Activated naive CD4-positive, alpha-beta T cell treated with anti-CD3 and anti-CD28 coated beads, Interleukin-2, amount 50 U/mL, for 72 hours (primary cell): ENCODE measurements around the gene FAM156B. TPM values are rescaled to one million over a fixed set of nuclear protein-coding genes. Genes with fewer than 3 reads are reported as not detected.
A peak's percentile ranks its signal among the peaks of the same experiment; 100 is the strongest.
"Not testable (repeated sequence)": the region's sequence is repeated elsewhere in the genome, so short reads cannot be mapped to it uniquely, and the experiment has no call there.

Experiments
- ATAC-seq, 2 donors: fragments of 150-1000 bp; cut with Tn5 transposase; 2 replicates each; pipeline ENCODE4 v1.10.0; 2021; ENCODE audit warnings: mild to moderate bottlenecking in 2 of 2, moderate library complexity in 2 of 2
- DNase-seq, 2 donors: peaks; one replicate each; pipeline ENCODE4 v3.0.0; 2021 to 2022; ENCODE audit warnings: low spot score in 2 of 2
- H3K27ac Mint-ChIP-seq, 2 donors: one replicate each; pipeline ENCODE4 v1.8.0; 2022; ENCODE audit warnings: mild to moderate bottlenecking in 2 of 2, mixed read lengths in 2 of 2
- H3K36me3 Mint-ChIP-seq, 2 donors: one replicate each; pipeline ENCODE4 v1.8.0; 2022; ENCODE audit warnings: mixed read lengths in 2 of 2
- H3K9me3 Mint-ChIP-seq, 2 donors: one replicate each; pipeline ENCODE4 v1.8.0; 2022; ENCODE audit warnings: mixed read lengths in 2 of 2
- total RNA-seq, 2 donors: library from RNA; stranded (reverse); gene quantifications; one replicate each; pipeline ENCODE4 v1.2.3, GENCODE V29; 2022

The FAM156B gene
- total RNA-seq, 2 donors from 2014 or later: 19.2 to 23.3 TPM

- not testable (repeated sequence) for H3K9me3 Mint-ChIP-seq, ATAC-seq, H3K36me3 Mint-ChIP-seq, DNase-seq, H3K27ac Mint-ChIP-seq
These were observed 10.8 kb downstream of the FAM156B start for GRCh38 chrX:52907900-52908299.

GRCh38 chrX:52909313-52909969, 12.3 kb downstream of the FAM156B start:
- DNase-seq, H3K27ac Mint-ChIP-seq, H3K36me3 Mint-ChIP-seq, ATAC-seq, H3K9me3 Mint-ChIP-seq: not testable (repeated sequence)

- H3K27ac Mint-ChIP-seq, H3K9me3 Mint-ChIP-seq, H3K36me3 Mint-ChIP-seq, ATAC-seq, DNase-seq: not testable (repeated sequence)
These were observed 16.6 kb downstream of the FAM156B start for GRCh38 chrX:52913681-52914080.

GRCh38 chrX:52914704-52915103, 17.6 kb downstream of the FAM156B start:
- peak in 1 of 2 donors; percentile 71 for ATAC-seq
- not testable (repeated sequence) for H3K27ac Mint-ChIP-seq, DNase-seq, H3K36me3 Mint-ChIP-seq, H3K9me3 Mint-ChIP-seq

- no peaks in the 10 kb centered on the region for H3K36me3 Mint-ChIP-seq
- DNase-seq (no peak), ATAC-seq (no peak)
- H3K9me3 Mint-ChIP-seq: no peaks in the 10 kb centered on the region
- no peak overlapping the region for H3K27ac Mint-ChIP-seq
These were observed 26.7 kb downstream of the FAM156B start for GRCh38 chrX:52923781-52924241.

GRCh38 chrX:52930214-52930613, 33.1 kb downstream of the FAM156B start:
- not testable (repeated sequence) for H3K9me3 Mint-ChIP-seq, H3K36me3 Mint-ChIP-seq, DNase-seq, ATAC-seq, H3K27ac Mint-ChIP-seq

- Mint-ChIP-seq H3K36me3 (no peaks in the 10 kb centered on the region), H3K27ac (no peak overlapping the region), H3K9me3 (no peaks in the 10 kb centered on the region)
- no peak for ATAC-seq
- no peak for DNase-seq
These were observed 36.1 kb downstream of the FAM156B start for GRCh38 chrX:52933213-52933612.

- H3K9me3 Mint-ChIP-seq: no peaks in the 10 kb centered on the region
- no peaks in the 10 kb centered on the region for H3K36me3 Mint-ChIP-seq
- ATAC-seq: no peak
- no peak for DNase-seq
- peak overlapping the region; percentile 90 to 100 for H3K27ac Mint-ChIP-seq
These were observed 37.0 kb downstream of the FAM156B start for GRCh38 chrX:52933976-52934703.

GRCh38 chrX:52934704-52935469, 37.8 kb downstream of the FAM156B start:
- Mint-ChIP-seq H3K36me3 (no peaks in the 10 kb centered on the region), H3K27ac (peak overlapping the region; percentile 90 to 100), H3K9me3 (no peaks in the 10 kb centered on the region)
- ATAC-seq (peak; percentile 95 to 97), DNase-seq (peak; percentile 84 to 92)

- ATAC-seq, H3K36me3 Mint-ChIP-seq: not testable (repeated sequence)
These were observed 38.3 kb downstream of the FAM156B start for GRCh38 chrX:52935470-52935784.

GRCh38 chrX:52940704-52941103, 43.6 kb downstream of the FAM156B start:
- H3K27ac Mint-ChIP-seq, H3K9me3 Mint-ChIP-seq, H3K36me3 Mint-ChIP-seq, DNase-seq: not testable (repeated sequence)
- ATAC-seq: peak in 1 of 2 donors; percentile 70

More at GRCh38 chrX:52935470-52935784, 38.3 kb downstream of the FAM156B start:
- H3K9me3 Mint-ChIP-seq, DNase-seq: not testable (repeated sequence)
- H3K27ac Mint-ChIP-seq: peak overlapping the region; percentile 90 to 100

- not testable (repeated sequence) for H3K9me3 Mint-ChIP-seq, ATAC-seq, H3K27ac Mint-ChIP-seq, H3K36me3 Mint-ChIP-seq, DNase-seq
These were observed 44.6 kb downstream of the FAM156B start for GRCh38 chrX:52941728-52942127.

GRCh38 chrX:52945838-52946494, 48.8 kb downstream of the FAM156B start:
- H3K27ac Mint-ChIP-seq: not testable (repeated sequence)

GRCh38 chrX:52947501-52947900, 50.4 kb downstream of the FAM156B start:
- H3K27ac Mint-ChIP-seq, DNase-seq, H3K36me3 Mint-ChIP-seq, H3K9me3 Mint-ChIP-seq, ATAC-seq: not testable (repeated sequence)

More at GRCh38 chrX:52945838-52946494, 48.8 kb downstream of the FAM156B start:
- not testable (repeated sequence) for DNase-seq, ATAC-seq, H3K9me3 Mint-ChIP-seq, H3K36me3 Mint-ChIP-seq

- not testable (repeated sequence) for H3K27ac Mint-ChIP-seq, H3K9me3 Mint-ChIP-seq, DNase-seq, ATAC-seq, H3K36me3 Mint-ChIP-seq
These were observed 51.1 kb downstream of the FAM156B start for GRCh38 chrX:52948265-52948664.

GRCh38 chrX:52949325-52949724, 52.2 kb downstream of the FAM156B start:
- not testable (repeated sequence) for H3K36me3 Mint-ChIP-seq, ATAC-seq, DNase-seq, H3K9me3 Mint-ChIP-seq, H3K27ac Mint-ChIP-seq
